Measurements from ENCODE around the gene TMEM170A. TPM values are rescaled to one million over a fixed set of nuclear protein-coding genes. Genes with fewer than 3 reads are reported as not detected.
A peak's percentile ranks its signal among the peaks of the same experiment; 100 is the strongest.

TMEM170A gene
- total RNA-seq, 1 donor from 2014 or later = 25.4 TPM

GRCh38 chr16:75406943-75407342, 57.5 kb downstream of the TMEM170A start:
- Histone ChIP-seq H3K9me3 (no peaks in the 10 kb centered on the region), H3K27ac (no peak overlapping the region), H3K27me3 (no peaks in the 10 kb centered on the region), H3K4me3 (no peak overlapping the region), H3K4me1 (peaks cover 8% of the 10 kb centered on the region), H3K36me3 (peaks cover 29% of the 10 kb centered on the region)
- intact Hi-C loops (cut with DNase I) = no loop called here
- no peak for ATAC-seq
- DNase-seq = no peak
- no peak for TF ChIP-seq CTCF (IDR thresholded peaks at IDR 0.05)

DNA sequence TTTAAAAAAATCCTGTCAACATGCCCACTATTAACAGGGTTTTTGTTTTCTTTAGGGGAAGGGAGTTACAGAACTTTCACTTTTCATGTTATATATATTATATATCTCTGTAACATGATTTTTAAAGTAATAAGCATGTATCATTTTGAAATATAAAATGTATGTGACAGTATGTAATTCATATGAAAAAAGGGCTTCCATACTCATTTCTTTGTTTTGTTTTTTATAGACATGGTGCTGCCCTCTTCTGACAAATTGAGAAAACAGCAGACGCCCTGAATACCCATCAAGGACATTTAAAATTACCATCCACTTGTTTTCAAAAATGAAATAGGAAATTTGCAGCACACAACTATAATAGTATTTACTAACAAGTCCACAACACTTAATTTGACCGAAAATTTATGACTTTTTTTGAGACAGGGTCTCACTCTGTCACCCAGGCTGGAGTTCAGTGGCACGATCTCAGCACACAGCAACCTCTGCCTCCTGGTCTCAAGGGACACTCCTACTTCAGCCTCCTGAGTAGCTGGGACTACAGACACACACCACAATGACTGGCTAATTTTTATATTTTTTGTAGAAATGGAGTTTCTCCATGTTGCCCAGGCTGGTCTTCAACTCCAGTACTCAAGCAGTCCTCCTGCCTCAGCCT, 61.5 kb downstream of the TMEM170A start:
- peak; percentile 79 for TF ChIP-seq CTCF (IDR thresholded peaks at IDR 0.05)
- no peak for DNase-seq
- intact Hi-C loops (cut with DNase I) = no loop called here

DNA sequence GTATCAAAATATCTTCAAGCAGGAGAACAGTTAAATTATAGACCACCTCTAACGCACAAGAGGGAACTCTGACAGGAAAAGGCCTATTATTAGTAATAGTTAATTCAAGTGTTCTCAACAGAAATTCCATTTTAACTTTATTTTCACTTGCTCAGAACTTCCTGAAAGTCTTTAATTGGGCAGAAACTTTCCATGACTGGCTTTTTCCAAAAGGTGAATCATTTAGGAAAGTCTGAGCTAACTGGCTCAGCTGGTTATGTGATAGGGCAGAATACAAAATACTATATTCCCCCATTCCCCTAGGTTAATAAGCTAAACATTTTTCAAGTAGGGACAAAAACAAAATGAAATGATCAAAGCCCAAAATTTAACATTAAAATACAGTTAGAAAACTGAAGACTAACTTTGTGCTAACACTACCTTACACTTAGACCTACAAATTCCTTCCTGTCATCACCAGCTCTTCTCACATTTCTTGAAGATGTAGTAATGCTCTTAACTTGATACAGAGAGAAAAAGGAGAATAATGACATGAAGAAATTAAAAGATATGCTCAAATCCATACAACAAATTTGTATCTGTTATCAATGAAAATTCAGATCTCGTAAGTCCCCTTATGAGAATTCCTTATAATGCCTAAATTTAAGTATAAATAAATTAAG, 62.2 kb downstream of the TMEM170A start:
- intact Hi-C loops (cut with DNase I) = no loop called here
- Histone ChIP-seq H3K9me3 (no peaks in the 10 kb centered on the region), H3K4me1 (peaks cover 13% of the 10 kb centered on the region), H3K4me3 (no peak overlapping the region), H3K36me3 (no peaks in the 10 kb centered on the region), H3K27me3 (no peaks in the 10 kb centered on the region), H3K27ac (no peak overlapping the region)
- DNase-seq = no peak
- no peak for ATAC-seq
- TF ChIP-seq CTCF (IDR thresholded peaks at IDR 0.05) = no peak

More for the DNA sequence above, 61.5 kb downstream of the TMEM170A start:
- no peak overlapping the region for H3K4me3 ChIP-seq
- no peaks in the 10 kb centered on the region for H3K9me3 ChIP-seq
- H3K36me3 ChIP-seq = no peaks in the 10 kb centered on the region
- H3K27ac ChIP-seq = no peak overlapping the region
- no peaks in the 10 kb centered on the region for H3K27me3 ChIP-seq
- H3K4me1 ChIP-seq = peaks cover 13% of the 10 kb centered on the region
- ATAC-seq = no peak

GRCh38 chr16:75401691-75402090, 62.8 kb downstream of the TMEM170A start:
- H3K27ac ChIP-seq = no peak overlapping the region
- peaks cover 13% of the 10 kb centered on the region for H3K4me1 ChIP-seq
- no peak for ATAC-seq
- intact Hi-C loops (cut with DNase I) = no loop called here
- no peaks in the 10 kb centered on the region for H3K27me3 ChIP-seq
- DNase-seq = no peak
- H3K36me3 ChIP-seq = no peaks in the 10 kb centered on the region
- H3K4me3 ChIP-seq = no peak overlapping the region
- no peak for TF ChIP-seq CTCF (IDR thresholded peaks at IDR 0.05)
- H3K9me3 ChIP-seq = no peaks in the 10 kb centered on the region

- Histone ChIP-seq H3K9me3 (no peaks in the 10 kb centered on the region), H3K27me3 (no peaks in the 10 kb centered on the region), H3K36me3 (peaks cover 12% of the 10 kb centered on the region), H3K4me3 (no peak overlapping the region), H3K4me1 (peaks cover 13% of the 10 kb centered on the region), H3K27ac (no peak overlapping the region)
- ATAC-seq = no peak
- no peak for DNase-seq
- no peak for TF ChIP-seq CTCF (IDR thresholded peaks at IDR 0.05)
- intact Hi-C loops (cut with DNase I) = no loop called here
Observed at GRCh38 chr16:75398333-75398732, 66.2 kb downstream of the TMEM170A start.
